ENCODE results near the gene ODF4. TPM values are rescaled to one million over a fixed set of nuclear protein-coding genes. Genes with fewer than 3 reads are reported as not detected.
"Not testable (repeated sequence)": the region's sequence is repeated elsewhere in the genome, so short reads cannot be mapped to it uniquely, and the experiment has no call there.

The ODF4 gene
- total and polyA plus RNA-seq, 8 donors = not detected

GRCh38 chr17:8368193-8368592 lies 28.6 kb downstream of the ODF4 start:
- DNase-seq (no peak), ATAC-seq (no peak)
- intact Hi-C loops (cut with DNase I) = no loop called here
- Histone ChIP-seq H3K27ac (no peak overlapping the region), H3K36me3 (peaks cover 0 to 16% of the 10 kb centered on the region in 2 donors), H3K4me1 (peaks cover 0 to 14% of the 10 kb centered on the region in 2 donors), H3K27me3 (no peaks in the 10 kb centered on the region), H3K9me3 (no peaks in the 10 kb centered on the region), H3K4me3 (no peak overlapping the region)
- no peak for TF ChIP-seq CTCF (IDR thresholded peaks at IDR 0.05)

GRCh38 chr17:8369944-8370343 lies 30.3 kb downstream of the ODF4 start:
- Histone ChIP-seq H3K9me3 (no peaks in the 10 kb centered on the region), H3K4me1 (peaks cover 0 to 16% of the 10 kb centered on the region in 2 donors), H3K4me3 (no peak overlapping the region), H3K27me3 (no peaks in the 10 kb centered on the region), H3K36me3 (peaks cover 0 to 16% of the 10 kb centered on the region in 2 donors), H3K27ac (peak overlapping the region in 1 of 2 donors; percentile 31)
- DNase-seq (no peak), ATAC-seq (no peak)
- TF ChIP-seq CTCF (IDR thresholded peaks at IDR 0.05) = no peak
- intact Hi-C loops (cut with DNase I) = no loop called here

- no peaks in the 10 kb centered on the region for H3K9me3 ChIP-seq
- ATAC-seq (no peak), DNase-seq (no peak)
- H3K4me1 ChIP-seq = peaks cover 2 to 25% of the 10 kb centered on the region in 2 donors
- intact Hi-C loops (cut with DNase I) = no loop called here
- no peak overlapping the region for H3K27ac ChIP-seq
- no peaks in the 10 kb centered on the region for H3K27me3 ChIP-seq
- H3K4me3 ChIP-seq = no peak overlapping the region
- no peak for TF ChIP-seq CTCF (IDR thresholded peaks at IDR 0.05)
- peaks cover 0 to 17% of the 10 kb centered on the region in 2 donors for H3K36me3 ChIP-seq
Observed at GRCh38 chr17:8371786-8372185, 32.1 kb downstream of the ODF4 start.

DNA sequence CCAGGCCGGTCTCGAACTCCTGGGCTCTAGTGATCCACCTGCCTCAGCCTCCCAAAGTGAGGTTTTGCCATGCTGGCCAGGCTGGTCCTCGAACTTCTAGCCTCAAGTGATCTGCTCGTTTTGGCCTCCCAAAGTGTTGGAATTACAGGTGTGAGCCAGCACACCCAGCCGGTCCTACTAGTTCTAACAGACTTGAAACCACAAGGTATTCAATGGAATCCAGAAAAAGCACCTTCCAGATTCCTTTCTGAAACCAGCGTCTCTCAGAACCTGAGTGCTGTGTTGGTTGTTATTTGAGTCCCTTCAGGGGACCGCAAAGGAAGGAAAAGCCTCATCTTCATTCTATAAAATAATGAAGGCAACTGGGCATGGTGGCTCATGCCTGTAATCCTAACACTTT lies 32.8 kb downstream of the ODF4 start:
- no peak overlapping the region for H3K4me3 ChIP-seq
- no peak for TF ChIP-seq CTCF (IDR thresholded peaks at IDR 0.05)
- intact Hi-C loops (cut with DNase I) = no loop called here
- ATAC-seq (no peak), DNase-seq (no peak)
- no peaks in the 10 kb centered on the region for H3K9me3 ChIP-seq
- H3K36me3 ChIP-seq = peaks cover 0 to 23% of the 10 kb centered on the region in 2 donors
- no peak overlapping the region for H3K27ac ChIP-seq
- H3K4me1 ChIP-seq = peaks cover 5 to 30% of the 10 kb centered on the region in 2 donors
- no peaks in the 10 kb centered on the region for H3K27me3 ChIP-seq

DNA sequence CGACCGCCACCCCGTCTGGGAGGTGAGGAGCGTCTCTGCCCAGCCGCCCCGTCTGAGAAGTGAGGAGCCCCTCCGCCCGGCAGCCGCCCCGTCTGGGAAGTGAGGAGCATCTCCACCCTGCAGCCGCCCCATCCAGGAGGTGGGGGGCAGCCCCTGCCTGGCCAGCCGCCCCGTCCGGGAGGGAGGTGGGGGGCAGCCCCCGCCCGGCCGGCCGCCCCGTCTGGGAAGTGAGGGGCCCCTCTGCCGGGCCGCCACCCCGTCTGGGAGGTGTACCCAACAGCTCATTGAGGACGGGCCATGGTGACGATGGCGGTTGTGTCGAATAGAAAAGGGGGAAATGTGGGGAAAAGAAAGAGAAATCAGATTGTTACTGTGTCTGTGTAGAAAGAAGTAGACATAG lies 34.2 kb downstream of the ODF4 start:
- H3K27me3 ChIP-seq; intact Hi-C loops (cut with DNase I); H3K27ac ChIP-seq; ATAC-seq; H3K9me3 ChIP-seq; H3K4me3 ChIP-seq; DNase-seq: not testable (repeated sequence)
- Histone ChIP-seq H3K4me1 (peaks cover 5 to 33% of the 10 kb centered on the region in 2 donors), H3K36me3 (peaks cover 0 to 34% of the 10 kb centered on the region in 2 donors)

GRCh38 chr17:8375738-8376259 lies 36.2 kb downstream of the ODF4 start:
- DNase-seq (peak in 1 of 4 donors; percentile 32), ATAC-seq (peak; percentile 57)
- Histone ChIP-seq H3K36me3 (peaks cover 0 to 41% of the 10 kb centered on the region in 2 donors), H3K27me3 (no peaks in the 10 kb centered on the region), H3K4me3 (peak overlapping the region; percentile 49 to 73), H3K9me3 (no peaks in the 10 kb centered on the region), H3K27ac (peak overlapping the region; percentile 85 to 86), H3K4me1 (peaks cover 14 to 43% of the 10 kb centered on the region in 2 donors)
- intact Hi-C loops (cut with DNase I) = no loop called here
- no peak for TF ChIP-seq CTCF (IDR thresholded peaks at IDR 0.05)

Data from left lung (tissue), 10 donors.